ENCODE measurements around the gene KIAA0319L.
"Not testable (repeated sequence)": the region's sequence is repeated elsewhere in the genome, so short reads cannot be mapped to it uniquely, and the experiment has no call there.

KIAA0319L gene

DNA sequence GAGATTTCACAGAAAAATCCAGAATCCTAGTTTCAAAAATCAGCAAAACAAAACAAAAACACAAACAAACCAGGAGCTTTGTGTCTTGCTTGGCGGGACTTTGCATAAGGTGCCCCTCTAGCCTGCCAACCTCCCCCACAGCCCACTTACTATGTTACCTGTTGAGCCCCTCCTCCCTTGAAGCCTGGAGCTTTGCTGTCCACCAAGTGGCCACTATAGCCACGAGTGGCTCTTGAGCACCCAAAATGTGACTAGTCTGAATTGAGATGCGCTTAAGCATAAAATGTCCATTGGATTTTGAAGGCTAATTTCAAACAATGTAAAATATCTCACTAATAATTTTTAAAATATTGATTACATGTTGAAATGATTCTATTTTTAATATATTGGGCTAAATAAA lies 28.1 kb upstream of the KIAA0319L start:
- FAIRE-seq (no peak), DNase-seq (ENCODE audit: insufficient read length, low spot score) (no peak)

DNA sequence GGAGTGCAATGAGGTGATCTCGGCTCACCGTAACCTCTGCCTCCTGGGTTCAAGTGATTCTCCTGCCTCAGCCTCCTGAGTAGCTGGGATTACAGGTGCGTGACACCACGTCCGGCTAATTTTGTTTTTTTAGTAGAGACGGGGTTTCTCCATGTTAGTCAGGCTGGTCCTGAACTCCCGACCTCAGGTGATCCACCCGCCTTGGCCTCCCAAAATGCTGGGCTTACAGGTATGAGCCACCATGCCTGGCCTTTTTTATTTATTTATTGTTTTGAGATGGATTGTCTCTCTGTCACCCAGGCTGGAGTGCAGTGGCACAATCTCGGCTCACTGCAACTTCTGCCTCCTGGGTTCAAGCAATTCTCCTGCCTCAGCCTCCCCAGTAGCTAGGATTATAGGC lies 24.4 kb upstream of the KIAA0319L start:
- not testable (repeated sequence) for FAIRE-seq; DNase-seq (ENCODE audit: insufficient read length, low spot score)

DNA sequence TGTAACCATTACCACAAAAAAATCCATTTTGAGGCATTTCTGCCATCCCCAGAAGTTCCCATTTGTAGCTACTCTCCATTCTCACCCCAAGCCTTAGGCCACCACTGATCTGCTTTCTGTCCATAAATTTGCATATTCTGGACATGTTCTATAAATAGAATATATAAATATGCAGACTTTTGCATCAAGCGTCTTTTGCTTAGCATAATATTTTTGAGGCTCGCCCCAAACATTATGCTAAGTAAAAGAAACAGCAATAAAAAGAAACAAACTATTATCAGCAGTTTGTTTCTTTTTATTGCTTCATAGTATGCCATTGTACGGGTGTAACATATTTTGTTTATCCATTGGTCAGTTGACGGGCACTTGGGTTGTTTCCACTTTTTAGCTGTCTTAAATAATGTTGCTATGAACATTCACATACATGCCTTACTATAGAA lies 23.8 kb upstream of the KIAA0319L start:
- FAIRE-seq: no peak

DNA sequence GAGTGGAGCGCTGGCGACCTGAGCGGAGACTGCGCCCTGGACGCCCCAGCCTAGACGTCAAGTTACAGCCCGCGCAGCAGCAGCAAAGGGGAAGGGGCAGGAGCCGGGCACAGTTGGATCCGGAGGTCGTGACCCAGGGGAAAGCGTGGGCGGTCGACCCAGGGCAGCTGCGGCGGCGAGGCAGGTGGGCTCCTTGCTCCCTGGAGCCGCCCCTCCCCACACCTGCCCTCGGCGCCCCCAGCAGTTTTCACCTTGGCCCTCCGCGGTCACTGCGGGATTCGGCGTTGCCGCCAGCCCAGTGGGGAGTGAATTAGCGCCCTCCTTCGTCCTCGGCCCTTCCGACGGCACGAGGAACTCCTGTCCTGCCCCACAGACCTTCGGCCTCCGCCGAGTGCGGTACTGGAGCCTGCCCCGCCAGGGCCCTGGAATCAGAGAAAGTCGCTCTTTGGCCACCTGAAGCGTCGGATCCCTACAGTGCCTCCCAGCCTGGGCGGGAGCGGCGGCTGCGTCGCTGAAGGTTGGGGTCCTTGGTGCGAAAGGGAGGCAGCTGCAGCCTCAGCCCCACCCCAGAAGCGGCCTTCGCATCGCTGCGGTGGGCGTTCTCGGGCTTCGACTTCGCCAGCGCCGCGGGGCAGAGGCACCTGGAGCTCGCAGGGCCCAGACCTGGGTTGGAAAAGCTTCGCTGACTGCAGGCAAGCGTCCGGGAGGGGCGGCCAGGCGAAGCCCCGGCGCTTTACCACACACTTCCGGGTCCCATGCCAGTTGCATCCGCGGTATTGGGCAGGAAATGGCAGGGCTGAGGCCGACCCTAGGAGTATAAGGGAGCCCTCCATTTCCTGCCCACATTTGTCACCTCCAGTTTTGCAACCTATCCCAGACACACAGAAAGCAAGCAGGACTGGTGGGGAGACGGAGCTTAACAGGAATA lies 20.1 kb upstream of the KIAA0319L start:
- DNase-seq (ENCODE audit: insufficient read length, low spot score) (peak; percentile 93), FAIRE-seq (peak; percentile 84)

More for the DNA sequence above, 23.8 kb upstream of the KIAA0319L start:
- no peak for DNase-seq (ENCODE audit: insufficient read length, low spot score)

DNA sequence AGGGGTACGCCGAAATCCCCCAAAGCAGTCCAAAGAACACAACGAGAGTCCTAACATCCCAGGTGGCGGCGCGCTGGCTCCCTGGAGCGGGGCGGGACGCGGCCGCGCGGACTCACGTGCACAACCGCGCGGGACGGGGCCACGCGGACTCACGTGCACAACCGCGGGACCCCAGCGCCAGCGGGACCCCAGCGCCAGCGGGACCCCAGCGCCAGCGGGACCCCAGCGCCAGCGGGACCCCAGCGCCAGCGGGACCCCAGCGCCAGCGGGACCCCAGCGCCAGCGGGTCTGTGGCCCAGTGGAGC lies 19.5 kb upstream of the KIAA0319L start:
- DNase-seq (ENCODE audit: insufficient read length, low spot score); FAIRE-seq: not testable (repeated sequence)

DNA sequence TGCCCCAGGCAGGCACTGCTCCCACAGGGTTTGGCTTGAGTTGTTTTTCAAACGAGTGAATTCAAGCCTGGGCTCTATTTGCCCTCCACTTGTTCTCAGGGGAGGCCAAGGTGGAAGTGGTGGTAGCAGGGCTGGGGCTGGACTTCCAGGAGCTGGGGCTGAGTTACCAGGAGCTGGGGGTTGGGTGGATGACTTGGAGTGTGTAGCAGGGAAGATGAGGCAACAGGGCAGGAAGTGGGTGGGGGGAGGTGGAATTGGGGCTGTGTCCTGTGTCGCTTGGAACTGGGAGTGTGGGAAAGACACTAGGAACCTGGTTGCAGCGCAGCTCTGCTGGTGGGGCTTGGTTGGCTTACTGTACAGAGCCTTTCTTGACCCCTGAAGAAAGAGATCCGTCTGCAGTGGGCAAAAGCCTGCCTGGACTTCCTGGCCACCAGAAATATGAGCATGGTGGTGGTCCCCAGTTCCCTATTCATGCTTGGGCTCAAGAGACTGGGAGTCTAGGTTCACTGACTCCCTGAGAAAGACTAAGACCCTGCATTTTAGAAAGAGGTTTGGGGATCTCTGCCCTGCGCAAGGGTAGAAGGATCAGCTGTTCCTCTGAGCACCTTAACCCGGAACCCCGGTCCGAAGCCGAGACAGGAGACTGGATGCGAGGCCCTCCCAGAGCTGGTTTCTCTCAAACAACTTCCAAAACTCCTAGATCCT lies 19.0 kb upstream of the KIAA0319L start:
- DNase-seq (ENCODE audit: insufficient read length, low spot score) (no peak), FAIRE-seq (no peak)

DNA sequence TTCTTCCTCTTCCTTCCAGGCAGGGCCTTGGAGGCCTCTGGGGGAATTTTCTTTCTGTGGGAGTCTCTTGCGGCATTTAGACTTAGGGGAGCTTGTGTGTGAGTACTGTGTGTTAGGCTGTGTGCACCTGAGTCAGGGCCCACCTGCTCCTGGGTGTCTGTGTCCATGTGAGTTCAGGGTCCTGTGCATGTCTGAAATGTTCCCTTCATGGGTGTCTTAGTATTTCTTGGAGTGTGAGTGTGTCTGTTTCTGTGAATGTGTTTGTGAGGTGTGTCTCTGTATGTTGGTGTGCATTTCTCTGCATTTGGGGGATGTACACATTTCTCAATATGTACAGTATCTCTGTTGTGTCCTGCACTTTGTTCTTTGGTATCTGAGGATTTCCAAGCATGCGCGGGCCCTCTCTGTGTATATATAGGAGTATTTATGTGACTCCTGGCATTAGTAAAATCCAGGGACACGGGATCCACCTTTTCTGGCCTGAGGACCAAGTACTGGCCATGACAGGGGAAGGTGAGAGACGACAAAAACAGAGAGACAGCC lies 18.3 kb upstream of the KIAA0319L start:
- DNase-seq (ENCODE audit: insufficient read length, low spot score) (no peak), FAIRE-seq (no peak)

DNA sequence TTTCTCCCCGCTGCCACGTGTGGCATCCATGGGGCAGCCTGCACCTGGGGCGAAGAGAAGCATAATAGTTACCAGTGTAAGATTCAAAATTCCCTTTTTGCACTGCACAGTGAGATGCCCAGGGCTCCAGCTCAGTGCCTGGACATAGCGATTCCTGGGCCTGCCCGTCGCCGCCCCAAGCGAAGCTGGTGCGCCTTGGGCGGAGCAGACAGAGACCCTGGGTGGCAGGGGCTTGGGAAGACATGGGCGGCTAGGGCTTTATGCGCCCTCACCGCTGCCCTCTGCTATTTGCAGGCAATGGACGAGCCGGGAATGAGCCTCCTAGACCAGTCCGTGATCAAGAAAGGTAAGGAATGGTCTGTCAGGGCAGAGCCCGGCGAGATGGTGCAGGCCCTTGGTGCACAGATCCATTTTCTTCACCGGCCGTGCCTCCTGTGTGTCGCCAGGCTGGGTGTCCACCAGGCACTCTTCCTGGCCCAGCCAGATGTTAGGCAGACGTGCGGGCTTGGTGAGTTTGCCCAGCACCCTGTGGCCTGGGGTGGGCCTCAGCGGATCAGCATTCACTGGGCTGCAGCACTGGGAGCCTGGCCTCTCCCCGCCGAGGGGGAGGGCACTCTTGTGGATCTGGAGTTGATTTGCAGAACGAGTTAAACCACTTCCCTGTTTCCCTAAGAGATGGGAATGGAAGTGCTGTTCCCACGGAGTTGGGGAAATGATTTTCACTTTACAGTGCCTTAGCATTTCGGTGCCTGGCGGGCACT lies 17.6 kb upstream of the KIAA0319L start:
- DNase-seq (ENCODE audit: insufficient read length, low spot score) (no peak), FAIRE-seq (no peak)

DNA sequence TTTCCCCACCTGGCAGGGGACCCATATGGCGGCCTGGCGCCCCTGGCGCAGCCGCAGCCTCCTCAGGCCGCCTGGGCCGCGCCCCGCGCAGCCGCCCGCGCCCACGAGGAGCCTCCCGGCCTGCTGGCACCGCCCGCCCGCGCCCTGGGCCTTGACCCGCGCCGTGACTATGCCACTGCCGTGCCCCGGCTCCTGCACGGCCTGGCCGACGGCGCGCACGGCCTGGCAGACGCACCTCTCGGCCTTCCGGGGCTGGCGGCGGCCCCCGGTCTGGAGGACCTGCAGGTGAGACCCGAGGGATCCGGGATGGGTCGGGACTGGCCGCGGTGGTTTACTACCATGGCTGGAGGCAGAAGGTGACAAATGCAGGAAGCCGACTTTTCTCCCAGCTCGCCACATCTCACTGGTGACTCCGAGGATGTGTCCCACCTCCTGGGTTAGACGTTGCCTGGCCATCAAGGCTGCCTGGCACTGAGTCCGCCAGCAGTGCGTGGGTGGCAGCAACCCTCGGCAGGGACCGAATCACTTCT lies 17.0 kb upstream of the KIAA0319L start:
- no peak for DNase-seq (ENCODE audit: insufficient read length, low spot score)
- no peak for FAIRE-seq

DNA sequence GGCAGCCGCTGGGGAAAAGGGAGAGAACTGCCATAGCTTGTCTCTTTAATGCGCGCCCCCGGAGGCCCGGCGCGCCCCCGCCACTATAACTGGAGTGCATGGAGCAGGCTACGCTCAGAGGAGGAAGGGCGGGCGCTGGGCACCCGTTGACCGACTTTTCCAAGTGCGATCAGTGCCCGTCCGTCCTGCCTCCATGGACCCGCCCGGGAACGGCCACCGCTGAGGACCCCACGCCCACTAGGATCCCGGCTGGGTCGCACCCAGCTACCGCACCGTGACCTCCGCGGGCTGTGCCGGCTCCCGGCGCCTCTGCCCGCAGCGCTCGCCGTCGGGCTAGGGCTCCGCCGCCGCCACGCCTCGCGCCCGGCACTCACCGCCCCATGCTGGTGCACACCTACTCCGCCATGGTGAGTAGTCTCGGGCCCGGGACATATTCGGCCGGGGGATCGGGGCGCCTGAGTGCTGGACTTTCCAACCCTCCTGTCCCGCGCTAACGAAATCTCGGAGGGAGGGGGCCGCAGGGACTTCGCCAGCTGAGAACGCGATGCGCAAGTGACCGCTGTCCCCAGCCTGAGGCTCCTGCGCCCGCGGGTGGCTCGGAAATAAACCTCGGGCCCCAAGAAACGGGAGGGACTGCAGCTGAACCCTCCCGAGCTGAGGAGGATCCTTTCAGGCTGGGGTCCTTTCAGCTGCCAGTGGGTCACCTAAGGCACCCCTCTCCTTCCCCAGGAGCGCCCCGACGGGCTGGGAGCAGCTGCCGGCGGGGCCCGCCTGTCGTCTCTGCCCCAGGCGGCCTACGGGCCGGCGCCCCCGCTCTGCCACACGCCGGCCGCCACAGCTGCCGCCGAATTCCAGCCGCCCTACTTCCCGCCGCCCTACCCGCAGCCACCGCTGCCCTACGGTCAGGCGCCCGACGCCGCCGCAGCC lies 16.3 kb upstream of the KIAA0319L start, which contains the start of gene TFAP2E:
Gene TFAP2E (plus strand): TSS at position 117 of the 927 bp plus-strand sequence. CDS start 264 bp downstream, at position 381.
- no peak for FAIRE-seq
- DNase-seq (ENCODE audit: insufficient read length, low spot score): no peak

DNA sequence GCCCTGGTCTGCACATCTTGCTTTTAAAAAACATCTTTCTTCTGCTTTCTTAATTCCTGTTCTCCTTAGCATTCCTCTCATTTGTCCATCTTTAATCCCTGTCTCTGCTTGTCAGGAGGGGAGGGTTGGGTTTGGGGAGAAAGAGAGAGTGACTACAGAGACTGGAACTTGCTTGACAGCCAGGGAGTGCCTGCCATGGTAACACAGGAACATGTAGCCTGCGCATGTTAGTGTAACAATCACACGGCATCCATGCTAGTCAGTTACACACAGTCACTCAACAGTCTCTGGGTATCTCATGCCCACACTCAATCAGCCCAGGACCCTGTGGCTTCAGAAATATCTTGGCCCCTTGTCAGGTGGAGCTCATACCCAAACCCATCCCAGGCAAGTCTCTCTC lies 15.1 kb upstream of the KIAA0319L start:
- DNase-seq (ENCODE audit: insufficient read length, low spot score) (no peak), FAIRE-seq (no peak)

DNA sequence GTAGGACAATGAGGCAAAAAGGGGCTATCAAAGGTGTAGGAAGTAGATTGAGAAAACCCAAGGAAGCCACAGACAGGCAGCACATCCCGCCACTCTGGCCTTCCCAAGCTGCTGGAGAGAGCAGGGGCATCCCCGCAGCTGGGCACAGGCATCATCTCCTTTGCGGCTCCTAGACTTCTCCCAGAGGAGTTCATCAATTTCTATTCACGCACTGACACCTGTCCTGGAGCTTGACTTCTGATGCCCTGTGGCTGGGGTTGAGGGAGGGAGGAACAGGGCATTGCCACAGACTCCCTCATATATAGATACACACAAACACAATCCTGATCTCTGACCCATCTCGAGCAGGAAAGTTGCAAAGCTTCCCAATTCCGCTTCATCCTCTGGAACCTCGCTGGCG lies 14.1 kb upstream of the KIAA0319L start:
- DNase-seq (ENCODE audit: insufficient read length, low spot score) (no peak), FAIRE-seq (no peak)

DNA sequence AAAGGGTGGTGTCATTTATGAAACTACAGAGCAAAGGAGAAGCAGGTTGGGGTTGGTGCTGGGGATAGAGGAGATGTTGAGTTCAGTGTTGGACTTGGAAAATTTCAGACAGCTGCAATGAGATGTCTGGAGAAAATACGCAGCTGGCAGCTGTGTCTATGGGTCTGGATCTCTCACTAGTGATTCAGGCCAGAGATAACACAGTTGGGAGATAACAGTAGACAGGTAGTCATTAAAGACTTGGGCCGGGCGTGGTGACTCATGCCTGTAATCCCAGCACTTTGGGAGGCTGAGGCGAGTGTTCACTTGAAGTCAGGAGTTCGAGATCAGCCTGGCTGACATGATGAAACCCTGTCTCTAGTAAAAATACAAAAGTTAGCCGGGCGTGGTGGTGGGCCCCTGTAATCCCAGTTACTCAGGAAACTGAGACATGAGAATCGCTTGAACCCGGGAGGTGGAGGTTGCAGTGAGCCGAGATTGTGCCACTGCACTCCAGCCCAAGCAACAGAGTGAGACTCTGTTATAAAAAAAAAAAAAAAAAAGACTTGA lies 13.5 kb upstream of the KIAA0319L start:
- DNase-seq (ENCODE audit: insufficient read length, low spot score): no peak
- no peak for FAIRE-seq

DNA sequence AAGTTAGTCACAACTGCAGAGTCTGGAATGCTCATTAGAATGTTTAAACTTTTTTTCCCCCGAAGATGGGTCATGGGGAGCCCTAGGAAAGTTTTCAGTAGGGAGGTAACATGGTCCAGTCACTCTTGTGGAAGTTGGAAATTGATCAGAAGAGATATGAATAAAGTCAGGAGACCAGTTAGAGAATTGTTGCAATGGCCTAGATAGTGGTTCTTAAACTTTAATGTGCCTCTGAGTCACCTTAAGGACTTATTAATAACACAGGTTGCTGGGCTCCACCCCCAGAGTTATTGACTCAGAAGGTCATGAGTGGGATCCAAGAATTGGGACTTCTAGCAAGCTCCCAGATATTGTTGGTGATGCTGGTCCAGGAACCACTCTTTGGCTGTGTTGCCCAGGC lies 12.7 kb upstream of the KIAA0319L start:
- FAIRE-seq (no peak), DNase-seq (ENCODE audit: insufficient read length, low spot score) (no peak)

DNA sequence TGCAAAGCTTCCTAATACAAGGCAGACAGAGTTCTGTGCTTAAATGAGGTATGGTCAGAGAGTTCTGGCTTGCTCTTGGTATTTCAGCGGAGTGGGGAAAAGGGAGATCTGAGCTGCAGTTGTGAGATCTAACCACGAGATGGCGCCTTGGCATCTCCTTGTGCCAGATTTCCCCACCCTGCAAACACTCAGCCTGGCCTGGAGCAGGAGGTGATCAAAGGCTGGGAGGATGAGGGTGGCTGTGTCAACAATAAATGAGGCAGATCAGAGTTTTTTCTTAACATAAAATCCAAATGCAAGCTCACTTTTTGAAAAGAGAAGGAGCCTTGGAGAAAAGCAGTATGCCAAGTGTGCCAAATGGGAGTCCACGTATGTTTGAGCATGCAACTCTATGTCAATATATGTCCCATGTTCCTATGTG lies 11.8 kb upstream of the KIAA0319L start:
- FAIRE-seq: peak; percentile 92
- peak; percentile 91 for DNase-seq (ENCODE audit: insufficient read length, low spot score)

DNA sequence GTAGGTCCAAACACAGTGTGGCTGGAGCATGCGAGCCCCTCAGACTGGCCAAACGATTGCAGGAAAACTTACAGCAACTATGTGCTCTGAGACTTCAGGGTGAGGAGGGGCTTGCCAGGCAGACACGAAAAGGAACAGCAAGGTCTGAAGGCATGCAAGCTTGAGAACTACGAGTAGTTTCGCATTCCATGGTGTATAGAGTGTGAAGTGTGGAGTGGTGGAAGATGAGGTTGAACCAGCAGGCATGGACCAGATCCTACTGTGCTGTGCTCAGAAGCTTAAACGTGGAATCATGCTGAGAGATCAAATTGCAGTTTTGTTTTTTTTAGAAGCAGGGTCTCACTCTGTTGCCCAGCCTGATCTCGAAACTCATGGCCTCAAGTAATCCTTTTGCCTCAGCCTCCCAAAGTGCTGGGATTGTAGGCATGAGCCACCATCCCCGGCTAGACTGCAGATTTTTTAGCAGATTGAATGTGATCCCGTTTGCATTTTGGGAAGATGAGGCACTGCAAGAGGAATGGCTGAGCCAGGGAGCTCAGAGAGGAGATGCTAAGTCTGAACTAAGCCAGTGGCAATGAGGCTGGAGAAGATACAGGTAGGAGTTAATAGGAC lies 10.8 kb upstream of the KIAA0319L start:
- FAIRE-seq (no peak), DNase-seq (ENCODE audit: insufficient read length, low spot score) (no peak)

DNA sequence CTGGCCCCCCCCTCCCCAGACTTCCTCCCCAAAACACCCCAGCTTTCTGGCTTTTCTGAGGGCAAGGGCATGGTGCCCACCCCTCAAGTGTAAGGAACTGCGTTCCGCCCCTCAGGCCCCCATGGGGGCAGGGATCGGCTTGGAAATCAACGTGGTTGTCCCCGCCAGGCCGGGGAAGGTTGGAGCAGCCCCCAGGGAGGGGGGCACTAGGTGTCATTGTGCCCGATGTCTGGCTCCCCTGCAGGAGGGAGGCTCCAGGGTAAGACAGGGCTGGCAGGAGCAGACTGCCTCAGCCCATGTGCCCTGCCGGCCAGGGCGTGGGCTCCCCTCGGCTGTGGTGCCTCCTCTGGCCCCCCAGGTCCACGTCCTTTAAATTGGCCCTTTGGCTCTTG lies 8.5 kb upstream of the KIAA0319L start:
- no peak for DNase-seq (ENCODE audit: insufficient read length, low spot score)
- no peak for FAIRE-seq

DNA sequence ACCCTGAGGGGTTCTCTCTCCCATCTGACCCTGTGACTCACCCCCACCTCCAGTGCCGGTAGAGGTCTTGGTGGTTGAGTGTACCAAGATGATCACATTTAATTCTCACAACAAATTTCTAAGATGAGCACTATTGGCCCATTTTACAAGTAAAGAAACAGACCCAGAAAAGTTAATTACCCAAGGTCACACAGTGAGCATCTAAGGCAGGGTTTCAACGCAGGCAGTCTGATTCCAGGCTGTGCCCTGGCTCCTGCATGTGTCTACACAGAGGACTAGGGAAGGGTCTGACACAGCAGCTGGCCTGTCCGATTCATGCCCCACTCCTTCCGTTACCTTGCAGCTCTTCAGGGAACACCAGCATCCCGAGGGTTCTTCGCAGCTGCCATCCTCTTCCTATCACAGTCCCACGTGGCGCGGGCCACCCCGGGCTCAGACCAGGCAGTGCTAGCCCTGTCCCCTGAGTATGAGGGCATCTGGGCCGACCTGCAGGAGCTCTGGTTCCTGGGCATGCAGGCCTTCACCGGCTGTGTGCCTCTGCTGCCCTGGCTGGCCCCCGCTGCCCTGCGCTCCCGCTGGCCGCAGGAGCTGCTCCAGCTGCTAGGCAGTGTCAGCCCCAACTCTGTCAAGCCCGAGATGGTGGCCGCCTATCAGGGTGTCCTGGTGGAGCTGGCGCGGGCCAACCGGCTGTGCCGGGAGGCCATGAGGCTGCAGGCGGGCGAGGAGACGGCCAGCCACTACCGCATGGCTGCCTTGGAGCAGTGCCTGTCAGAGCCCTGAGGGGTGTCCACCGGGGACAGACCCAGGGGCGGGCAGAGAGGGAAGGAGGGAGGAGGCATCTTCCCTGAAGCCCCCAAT lies 7.9 kb upstream of the KIAA0319L start:
- peak; percentile 40 for FAIRE-seq
- no peak for DNase-seq (ENCODE audit: insufficient read length, low spot score)
